HG02981 (cell line): ENCODE results near the gene AQP7.
"Not testable (repeated sequence)": the region's sequence is repeated elsewhere in the genome, so short reads cannot be mapped to it uniquely, and the experiment has no call there.

Experiments
- ATAC-seq: cut with Tn5 transposase; IDR thresholded peaks from one replicate; pipeline ENCODE4 v1.9.1; 2021; ENCODE audit warnings: mild to moderate bottlenecking, moderate library complexity; ENCODE audit not compliant: unreplicated experiment

The AQP7 gene

GRCh38 chr9:33377089-33377715 is 25.2 kb downstream of the AQP7 start:
- no peak for ATAC-seq

DNA sequence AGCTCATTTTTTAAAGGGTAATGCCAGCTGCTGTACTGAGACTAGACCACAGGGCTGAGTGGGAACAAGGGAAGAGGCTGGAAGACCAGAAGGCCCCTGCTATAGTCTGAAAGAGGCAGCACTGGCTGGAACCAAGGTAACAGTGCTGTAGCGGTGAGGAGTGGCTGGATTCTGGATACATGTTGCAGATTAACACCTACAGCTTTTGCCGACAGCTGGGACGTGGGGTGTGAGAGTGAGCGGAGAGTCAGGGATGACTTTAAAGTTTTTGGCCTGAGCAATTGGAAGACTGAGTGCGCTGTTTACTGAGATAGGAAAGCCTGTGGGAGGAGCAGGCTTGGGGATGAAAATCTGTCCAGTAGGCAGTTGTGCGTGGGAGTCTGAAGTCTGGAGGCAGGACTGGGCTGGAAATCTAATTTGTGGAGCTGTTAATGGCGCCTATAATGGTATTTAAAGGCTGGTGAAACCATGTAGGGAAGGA is 26.5 kb downstream of the AQP7 start:
- no peak for ATAC-seq

DNA sequence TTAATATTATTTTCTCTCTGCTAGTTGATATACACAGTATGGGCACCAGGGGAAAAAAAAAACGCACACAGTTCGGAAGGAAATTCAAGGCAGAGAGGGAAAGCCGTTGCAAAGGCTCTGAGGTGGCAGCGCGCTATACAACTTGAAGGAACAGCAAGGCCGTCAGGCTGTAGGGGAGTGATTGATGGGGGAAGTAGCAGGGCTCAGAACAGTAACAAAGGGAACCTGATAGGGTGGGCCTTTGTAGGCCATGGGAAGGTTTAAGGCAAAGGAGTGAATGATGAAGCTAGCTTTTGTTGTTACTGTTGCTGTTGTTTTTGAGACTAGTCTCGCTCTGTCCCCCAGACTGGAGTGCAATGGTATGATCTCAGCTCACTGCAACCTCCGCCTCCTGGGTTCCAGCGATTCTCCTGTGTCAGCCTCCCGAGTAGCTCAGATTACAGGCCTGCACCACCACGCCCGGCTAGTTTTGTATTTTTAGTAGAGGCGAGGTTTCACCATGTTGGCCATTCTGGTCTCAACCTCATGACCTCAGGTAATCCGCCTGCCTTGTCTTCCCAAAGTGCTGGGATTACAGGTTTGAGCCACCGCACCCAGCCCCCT is 27.0 kb downstream of the AQP7 start:
- no peak for ATAC-seq

GRCh38 chr9:33374634-33375237 is 27.6 kb downstream of the AQP7 start:
- ATAC-seq: peak; percentile 61

DNA sequence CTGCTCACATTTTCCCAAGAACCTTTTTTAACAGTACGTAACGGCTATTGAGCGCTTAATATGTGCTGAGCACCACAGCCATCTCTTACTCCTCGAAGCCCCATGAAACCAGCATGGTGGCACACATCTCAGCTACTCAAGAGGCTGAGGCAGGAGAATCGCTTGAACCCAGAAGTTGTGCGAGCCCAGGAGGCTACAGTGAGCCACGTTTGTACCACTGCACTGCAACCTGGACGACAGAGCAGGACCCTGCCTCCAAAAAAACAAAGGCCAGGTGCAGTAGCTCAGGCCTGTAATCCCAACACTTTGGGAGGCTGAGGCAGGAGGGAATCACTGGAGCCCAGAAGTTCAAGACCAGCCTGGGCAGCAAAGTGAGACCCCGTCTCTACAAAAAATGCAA is 28.2 kb downstream of the AQP7 start:
- no peak for ATAC-seq

DNA sequence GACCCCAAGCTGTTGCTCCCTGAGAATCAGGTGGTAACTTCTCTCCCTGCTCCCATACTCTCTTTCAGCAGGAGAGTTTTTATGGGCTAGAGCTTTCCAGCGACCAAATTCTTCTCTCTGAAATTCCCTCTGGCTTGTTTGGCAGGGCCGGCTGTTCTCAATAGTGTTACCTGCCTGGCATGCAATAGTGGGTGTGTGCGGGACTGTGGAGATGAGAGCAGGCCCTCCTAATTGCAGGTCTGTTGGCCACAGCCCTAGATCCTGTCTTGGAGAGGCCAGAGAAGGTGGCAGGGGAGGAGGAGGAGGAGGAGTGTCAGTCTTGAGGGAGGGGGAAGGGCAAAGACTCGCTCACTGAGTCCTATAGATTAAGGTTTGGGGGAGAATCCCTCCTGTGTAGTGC is 29.5 kb downstream of the AQP7 start:
- ATAC-seq: no peak

DNA sequence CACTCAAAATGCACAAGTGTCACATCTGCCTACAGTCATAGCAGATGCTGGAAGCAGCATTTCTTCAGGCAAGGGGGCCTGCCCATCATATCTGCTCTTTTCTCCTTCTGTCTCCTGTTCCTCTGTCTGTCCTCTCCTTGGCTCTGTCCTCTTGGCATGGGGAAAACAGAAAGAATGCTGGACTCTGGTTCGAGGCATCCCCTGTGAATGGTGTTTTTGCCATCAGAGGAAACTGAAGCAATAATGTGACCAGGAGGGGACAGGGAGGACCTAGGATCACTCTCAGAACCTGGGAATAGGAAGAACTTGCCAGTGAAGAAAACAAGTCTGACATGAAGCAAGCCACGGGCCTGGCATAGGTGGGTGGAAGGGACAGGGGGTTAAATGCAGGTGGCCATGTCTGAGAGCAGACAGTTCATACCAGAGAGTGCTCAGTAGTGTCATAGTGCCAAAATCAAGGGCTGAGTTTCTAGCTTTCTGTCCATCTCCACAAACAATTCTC is 35.3 kb downstream of the AQP7 start:
- ATAC-seq: no peak

DNA sequence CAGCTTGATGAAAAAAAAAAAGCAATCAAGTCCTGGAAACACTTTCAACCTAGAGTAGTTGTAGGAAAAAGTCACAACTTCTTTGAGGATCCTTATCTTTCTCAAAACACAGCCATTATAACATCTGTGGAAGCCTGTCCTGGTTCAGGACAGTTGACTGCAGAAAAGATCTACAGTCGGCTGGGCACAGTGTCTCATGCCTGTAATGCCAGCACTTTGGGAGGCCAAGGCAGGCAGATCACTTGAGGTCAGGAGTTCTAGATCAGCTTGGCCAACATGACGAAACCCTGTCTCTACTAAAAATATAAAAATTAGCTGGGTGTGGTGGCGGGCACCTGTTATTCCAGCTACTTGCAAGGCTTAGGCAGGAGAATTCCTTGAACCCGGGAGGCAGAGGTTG is 37.6 kb downstream of the AQP7 start:
- ATAC-seq: not testable (repeated sequence)

DNA sequence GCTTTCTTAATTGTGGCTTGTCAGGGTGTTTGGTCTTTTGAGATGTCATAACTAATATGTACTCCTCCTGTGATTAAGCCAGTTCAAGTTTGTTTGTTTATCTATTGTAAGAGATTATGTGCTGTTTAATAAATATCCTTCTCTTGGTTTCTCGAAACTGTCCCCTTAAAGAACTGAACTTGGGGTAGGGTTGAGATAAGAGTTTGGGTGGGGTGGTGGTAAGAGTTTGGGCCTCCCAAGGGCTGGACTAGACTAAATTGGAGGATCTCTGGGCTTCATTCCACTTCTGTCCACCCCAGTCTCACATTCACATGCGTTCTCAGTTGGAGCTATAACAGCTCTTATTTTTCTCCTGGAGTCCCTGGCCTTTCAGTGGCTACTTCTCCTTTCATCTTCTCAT is 38.2 kb downstream of the AQP7 start:
- no peak for ATAC-seq

- ATAC-seq: not testable (repeated sequence)
Observed at GRCh38 chr9:33358641-33359040, 43.7 kb downstream of the AQP7 start.

- ATAC-seq: no peak
Observed at GRCh38 chr9:33355933-33356332, 46.4 kb downstream of the AQP7 start.

GRCh38 chr9:33354651-33355211 is 47.6 kb downstream of the AQP7 start:
- no peak for ATAC-seq

GRCh38 chr9:33351547-33351946 is 50.8 kb downstream of the AQP7 start:
- ATAC-seq: no peak

DNA sequence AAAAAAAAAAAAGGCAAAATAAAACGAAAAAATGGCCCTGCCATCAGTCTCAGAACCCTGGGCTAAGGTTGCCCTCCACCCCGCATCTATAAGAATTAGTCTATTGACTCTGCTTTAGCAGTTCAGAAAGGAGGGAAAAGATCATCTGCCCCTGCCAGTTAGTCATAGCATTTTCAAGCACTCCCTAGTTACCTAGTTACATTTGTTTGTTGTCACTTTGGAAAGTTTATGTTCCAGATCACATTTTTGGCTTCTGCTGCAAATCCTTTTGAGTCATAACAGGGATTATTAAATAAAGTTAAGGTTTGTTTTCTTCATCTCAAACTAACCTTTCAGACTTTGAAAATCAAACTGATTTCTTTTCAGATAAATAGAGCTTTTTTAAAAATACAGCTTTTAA is 52.1 kb downstream of the AQP7 start:
- no peak for ATAC-seq

- no peak for ATAC-seq
Observed at GRCh38 chr9:33349743-33350142, 52.6 kb downstream of the AQP7 start.

DNA sequence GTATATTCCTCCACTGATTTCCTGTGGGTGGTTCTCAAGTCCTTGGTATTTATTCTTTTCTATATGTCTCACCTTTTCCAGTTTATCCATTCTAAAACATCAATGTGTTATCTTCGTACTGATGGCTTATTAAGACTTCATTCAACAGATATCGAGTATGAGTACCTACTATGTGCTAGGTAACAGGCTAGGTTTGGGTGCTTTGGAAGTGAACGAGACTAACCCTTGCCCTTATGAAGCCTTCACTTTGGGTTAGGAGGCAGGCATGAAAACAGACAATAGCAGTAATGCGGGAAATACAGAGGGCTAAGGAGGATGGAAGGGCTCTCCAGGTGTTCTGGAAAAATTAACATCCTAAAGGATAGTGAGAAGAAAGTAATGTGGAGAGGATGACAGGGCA is 53.4 kb downstream of the AQP7 start:
- no peak for ATAC-seq

DNA sequence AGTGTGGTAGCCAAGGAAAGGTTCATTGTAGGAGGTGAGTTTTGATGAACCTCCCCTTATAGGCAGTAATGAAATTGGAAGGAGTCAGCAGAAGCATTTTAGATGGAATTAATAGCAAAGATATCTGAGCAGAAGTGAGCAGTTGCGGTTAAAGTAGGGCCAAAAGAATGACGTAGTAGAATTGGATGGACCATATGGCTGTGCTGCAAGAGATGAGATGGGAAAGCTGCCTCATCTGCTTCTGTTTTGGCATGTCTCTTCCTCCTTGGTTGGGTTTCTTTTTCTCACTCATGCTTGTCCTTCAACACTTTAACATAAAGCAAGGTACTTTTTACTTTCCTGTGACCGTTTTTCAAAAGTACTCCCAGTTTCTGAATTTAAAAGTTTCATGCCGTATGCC is 55.8 kb downstream of the AQP7 start:
- no peak for ATAC-seq

- ATAC-seq: no peak
Observed at GRCh38 chr9:33344145-33344544, 58.2 kb downstream of the AQP7 start.

GRCh38 chr9:33341182-33341581 is 61.2 kb downstream of the AQP7 start:
- no peak for ATAC-seq

GRCh38 chr9:33340186-33340585 is 62.2 kb downstream of the AQP7 start:
- ATAC-seq: no peak
